Naive thymus-derived CD4-positive, alpha-beta T cell (primary cell): ENCODE measurements around the gene NFATC3. TPM values are rescaled to one million over a fixed set of nuclear protein-coding genes. Genes with fewer than 3 reads are reported as not detected.

Source experiments
- ATAC-seq: fragments of 150-1000 bp; cut with Tn5 transposase; 2 replicates; pipeline ENCODE4 v1.10.0; 2021; ENCODE audit warnings: mild to moderate bottlenecking, moderate library complexity
- CTCF ChIA-PET: fragments of 350-600 bp; sonication (Branson Sonifier 250); formaldehyde crosslinking; loops from one replicate; lab custom pipeline; 2021; ENCODE audit warnings: antibody characterized with exemption; lab: Charles Lee
- POLR2A ChIA-PET: fragments of 350-600 bp; sonication (Branson Sonifier 250); formaldehyde crosslinking; loops from one replicate; lab custom pipeline; 2021; ENCODE audit warnings: antibody characterized with exemption, inconsistent platforms; lab: Charles Lee
- DNase-seq, 9 donors: peaks; one replicate each; pipeline versions ENCODE4 v3.0.0 to v3.0.0-alpha.2; 2020 to 2022; ENCODE audit warnings: mixed read lengths in 1 of 9
- H3K27ac ChIP-seq: one replicate; pipeline ENCODE4 v1.7.0; 2013; ENCODE audit warnings: mild to moderate bottlenecking, low read depth, low read length, moderate library complexity
- H3K27me3 ChIP-seq, 2 donors: one replicate each; pipeline ENCODE4 v1.7.0; 2013; ENCODE audit warnings: low read length in 2 of 2, mild to moderate bottlenecking in 2 of 2, moderate library complexity in 2 of 2; ENCODE audit not compliant: control insufficient read depth in 2 of 2, insufficient read depth in 2 of 2
- H3K36me3 ChIP-seq, 3 experiments: 1 replicate in 2 of 3; 2 replicates in 1 of 3; pipeline ENCODE4 v1.7.0; 2013; ENCODE audit warnings: low read length in 3 of 3, mild to moderate bottlenecking in 3 of 3, moderate library complexity in 1 of 3; ENCODE audit not compliant: insufficient read depth in 3 of 3, control insufficient read depth in 2 of 3
- H3K4me1 ChIP-seq, 2 donors: one replicate each; pipeline ENCODE4 v1.7.0; 2013; ENCODE audit warnings: low read length in 2 of 2, mild to moderate bottlenecking in 2 of 2, moderate library complexity in 1 of 2; ENCODE audit not compliant: control insufficient read depth in 2 of 2, insufficient read depth in 2 of 2
- H3K4me3 ChIP-seq: 2 replicates; pipeline ENCODE4 v1.7.0; 2013; ENCODE audit warnings: mild to moderate bottlenecking, low read length
- H3K9me3 ChIP-seq, 3 experiments: 1 replicate in 2 of 3; 2 replicates in 1 of 3; pipeline ENCODE4 v1.7.0; 2013; ENCODE audit warnings: low read length in 3 of 3; ENCODE audit not compliant: control insufficient read depth in 2 of 3
- H3K27ac Mint-ChIP-seq, 9 donors: one replicate each; pipeline ENCODE4 v1.8.0; 2020 to 2022; ENCODE audit warnings: mixed read lengths in 9 of 9, mild to moderate bottlenecking in 8 of 9, moderate library complexity in 5 of 9, inconsistent platforms in 2 of 9
- H3K27me3 Mint-ChIP-seq, 5 donors: one replicate each; pipeline ENCODE4 v1.8.0; 2021 to 2022; ENCODE audit warnings: mixed read lengths in 5 of 5, mild to moderate bottlenecking in 1 of 5
- H3K36me3 Mint-ChIP-seq, 5 donors: one replicate each; pipeline ENCODE4 v1.8.0; 2020 to 2022; ENCODE audit warnings: mixed read lengths in 5 of 5, mild to moderate bottlenecking in 3 of 5, inconsistent platforms in 1 of 5
- H3K4me1 Mint-ChIP-seq, 7 donors: one replicate each; pipeline ENCODE4 v1.8.0; 2020 to 2022; ENCODE audit warnings: mixed read lengths in 7 of 7, mild to moderate bottlenecking in 3 of 7, inconsistent platforms in 1 of 7
- H3K4me3 Mint-ChIP-seq, 10 donors: one replicate each; pipeline ENCODE4 v1.8.0; 2020 to 2022; ENCODE audit warnings: mild to moderate bottlenecking in 10 of 10, mixed read lengths in 10 of 10, moderate library complexity in 6 of 10, inconsistent platforms in 2 of 10
- H3K9me3 Mint-ChIP-seq, 11 donors: one replicate each; pipeline ENCODE4 v1.8.0; 2020 to 2022; ENCODE audit warnings: mixed read lengths in 11 of 11, mild to moderate bottlenecking in 4 of 11, inconsistent platforms in 1 of 11, moderate library complexity in 1 of 11
- intact Hi-C, 2 donors: fragments of 100-400 bp; cut with micrococcal nuclease; formaldehyde crosslinking; loops; one replicate each; pipeline ENCODE4 v1.15.1; 2023
- polyA plus RNA-seq, 2 donors: library from polyadenylated mRNA; unstranded; fragments of 300-500 nt; fragmentation: Illumina TruSeq; gene quantifications; one replicate each; pipeline ENCODE4 v1.2.3, GENCODE V29; 2021
- total RNA-seq, 6 experiments: library from RNA in 5 of 6; stranded (reverse) in 5 of 6; gene quantifications; 1 replicate in 5 of 6; 2 replicates in 1 of 6; pipeline ENCODE4 v1.2.3 and lab custom pipeline; 2021 to 2026

Gene NFATC3
- total and polyA plus RNA-seq, 7 experiments from 2014 or later = 75.8 to 151 (median 121) TPM

DNA sequence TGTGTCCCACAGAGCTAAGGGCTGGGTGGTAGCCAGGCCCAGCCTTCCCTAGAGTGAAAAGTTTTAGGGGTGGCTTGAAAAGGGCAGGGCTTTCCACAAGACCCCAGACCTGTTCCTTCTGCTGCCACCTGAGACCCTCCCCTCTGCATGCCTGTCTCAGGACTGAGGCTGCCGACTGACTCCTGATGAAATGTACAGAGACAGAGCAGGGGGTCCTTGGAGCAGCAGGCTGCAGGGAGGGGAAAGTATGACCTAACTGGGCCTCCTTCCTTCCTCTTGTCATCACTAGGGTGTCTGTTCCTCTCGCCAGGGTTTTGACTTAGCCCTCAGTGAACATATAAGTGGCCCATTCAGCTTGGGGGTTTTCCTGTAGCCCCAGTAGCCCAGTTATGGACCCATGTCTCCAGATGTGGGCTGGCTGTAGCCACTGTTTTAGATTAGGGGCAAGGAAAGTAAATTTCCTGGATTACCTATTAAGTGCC lies 14.9 kb upstream of the NFATC3 start:
- Mint-ChIP-seq H3K4me3 (peak overlapping the region; percentile 33 to 80 (median 69)), H3K27me3 (no peaks in the 10 kb centered on the region), H3K36me3 (peaks cover 2 to 41% (median 9%) of the 10 kb centered on the region in 5 donors), H3K4me1 (peaks cover 64 to 89% (median 82%) of the 10 kb centered on the region in 7 donors), H3K27ac (peak overlapping the region; percentile 69 to 94 (median 85)), H3K9me3 (no peaks in the 10 kb centered on the region)
- ATAC-seq (no peak), DNase-seq (no peak)
- H3K27me3 ChIP-seq = no peaks in the 10 kb centered on the region
- H3K4me1 ChIP-seq = peaks cover 68 to 70% of the 10 kb centered on the region in 2 donors
- peak overlapping the region; percentile 59 for H3K27ac ChIP-seq
- CTCF ChIA-PET = interaction anchor here (0.6 to 4.9 kb wide), 10 partner anchors 10 to 254 kb away, joined by 3 to 57 read pairs (median 3); partner anchors contain the start of gene NFATC3
- peaks cover 0 to 8% (median 0%) of the 10 kb centered on the region in 3 experiments for H3K36me3 ChIP-seq
- peak overlapping the region; percentile 46 for H3K4me3 ChIP-seq
- intact Hi-C loops = loop anchor here (1.0 to 2.0 kb wide), 3 partner anchors 9 to 15 kb away; partner anchors contain the start of gene NFATC3 (in 2 of the 2)
- POLR2A ChIA-PET = interaction anchor here (0.6 to 17.2 kb wide), 8 partner anchors 7 to 255 kb away, joined by 3 to 300 read pairs (median 4); partner anchors contain the start of gene NFATC3
- no peaks in the 10 kb centered on the region for H3K9me3 ChIP-seq

DNA sequence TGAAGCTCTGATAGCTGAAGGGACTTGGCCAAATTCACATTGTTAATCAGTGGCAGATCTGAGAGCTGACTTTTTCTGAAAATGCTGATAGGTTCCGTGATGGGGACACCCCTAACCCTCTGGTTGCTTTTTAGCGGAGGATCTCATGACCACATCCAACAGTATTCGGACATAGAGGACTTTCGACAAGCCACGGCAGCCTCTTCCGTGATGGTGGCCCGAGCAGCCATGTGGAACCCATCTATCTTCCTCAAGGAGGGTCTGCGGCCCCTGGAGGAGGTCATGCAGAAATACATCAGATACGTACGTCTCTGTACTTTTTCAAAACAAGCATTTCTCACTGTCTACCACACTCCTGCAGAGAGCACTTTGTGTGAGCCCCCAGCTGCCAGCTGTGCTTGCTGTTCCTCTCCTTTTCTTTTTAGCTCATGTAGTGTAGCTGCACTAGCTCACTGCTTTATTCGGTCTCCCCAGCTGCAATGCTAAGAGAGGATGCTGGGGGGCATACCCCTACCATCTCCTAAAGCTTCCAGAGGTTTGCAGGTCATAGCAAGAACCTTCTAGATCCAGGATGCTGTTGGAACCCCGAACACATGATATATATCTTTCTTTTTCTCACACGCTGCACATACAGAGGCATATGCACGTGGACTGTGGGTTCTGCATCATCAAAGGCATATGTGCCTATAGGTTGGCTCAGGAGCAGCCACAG lies 14.2 kb upstream of the NFATC3 start:
- Histone ChIP-seq H3K4me3 (peak overlapping the region; percentile 46), H3K4me1 (peaks cover 68 to 71% of the 10 kb centered on the region in 2 donors)
- H3K9me3 Mint-ChIP-seq = no peaks in the 10 kb centered on the region

DNA sequence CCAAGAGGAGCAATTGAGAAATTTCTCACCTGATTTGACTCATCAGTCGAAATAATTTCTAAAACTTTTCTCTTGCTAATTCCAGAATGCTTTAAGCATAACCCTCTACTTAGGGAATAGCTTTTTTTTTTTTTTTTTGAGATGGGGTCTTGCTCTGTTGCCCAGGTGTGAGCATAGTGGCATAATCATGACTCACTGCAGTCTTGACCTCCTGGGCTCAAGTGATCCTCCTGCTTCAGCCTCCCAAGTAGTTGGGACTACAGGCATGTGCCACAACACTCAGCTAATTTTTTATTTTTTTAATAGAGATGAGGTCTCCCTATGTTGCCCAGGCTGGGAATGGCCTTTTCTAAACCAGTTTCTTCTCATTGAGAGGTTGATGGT lies 13.7 kb upstream of the NFATC3 start:
- ATAC-seq = no peak
- H3K36me3 Mint-ChIP-seq = peaks cover 3 to 48% (median 13%) of the 10 kb centered on the region in 5 donors
- intact Hi-C loops = loop anchor here (1.0 to 2.0 kb wide), 3 partner anchors 13 to 158 kb away; partner anchors contain the start of gene NFATC3 (in 1 of the 2)

More for the DNA sequence above, 14.2 kb upstream of the NFATC3 start:
- intact Hi-C loops = loop anchor here (1.0 to 2.0 kb wide), 5 partner anchors 8 to 158 kb away; partner anchors contain the start of gene NFATC3 (in 2 of the 2)
- DNase-seq = peak in 2 of 9 donors; percentile 33 to 34
- Mint-ChIP-seq H3K27ac (peak overlapping the region; percentile 76 to 94 (median 88)), H3K4me3 (peak overlapping the region; percentile 25 to 80 (median 69)), H3K36me3 (peaks cover 3 to 44% (median 9%) of the 10 kb centered on the region in 5 donors), H3K4me1 (peaks cover 66 to 89% (median 84%) of the 10 kb centered on the region in 7 donors), H3K27me3 (no peaks in the 10 kb centered on the region)
- no peak for ATAC-seq
- Histone ChIP-seq H3K36me3 (peaks cover 0 to 14% (median 0%) of the 10 kb centered on the region in 3 experiments), H3K27ac (peak overlapping the region; percentile 59), H3K9me3 (no peaks in the 10 kb centered on the region), H3K27me3 (no peaks in the 10 kb centered on the region)
- CTCF ChIA-PET = interaction anchor here (0.6 to 4.9 kb wide), 12 partner anchors 12 to 202 kb away, joined by 3 to 57 read pairs (median 4); partner anchors contain the start of gene NFATC3
- POLR2A ChIA-PET = interaction anchor here (0.6 to 17.2 kb wide), 6 partner anchors 8 to 255 kb away, joined by 3 to 300 read pairs (median 6); partner anchors contain the start of gene NFATC3

DNA sequence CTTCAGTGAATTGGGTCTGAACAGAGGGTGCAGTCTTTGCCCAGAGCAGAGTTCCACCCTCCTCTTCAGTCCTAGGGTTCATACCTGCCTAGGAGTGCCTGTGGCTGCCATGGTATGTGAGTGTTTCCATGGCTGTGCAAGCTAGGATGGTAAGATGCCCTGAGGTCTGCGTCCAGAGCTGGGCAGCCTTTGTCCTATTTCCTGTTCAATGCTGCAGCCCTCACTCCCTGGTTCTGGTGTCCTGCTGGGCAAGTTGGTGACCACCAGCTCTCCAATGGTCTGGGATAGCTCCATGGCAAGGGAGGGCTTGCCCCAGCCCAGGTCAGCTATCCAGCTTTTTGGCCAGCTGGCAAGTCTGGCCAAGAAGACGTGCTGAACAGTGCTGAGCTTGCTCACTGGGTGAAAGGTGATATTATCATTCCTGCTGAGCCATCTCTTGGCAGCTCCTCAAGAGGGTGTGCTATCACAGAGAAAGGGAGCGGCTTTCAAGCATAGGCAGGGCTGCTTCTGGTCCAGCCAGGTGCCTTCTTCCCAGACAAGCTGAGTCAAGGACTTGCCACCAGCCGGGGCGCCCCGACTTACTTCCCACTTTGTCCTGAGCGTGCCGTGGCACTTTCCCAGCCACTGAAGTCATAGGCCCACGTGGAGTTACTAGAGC lies 13.0 kb upstream of the NFATC3 start:
- Histone ChIP-seq H3K36me3 (peaks cover 0 to 14% (median 0%) of the 10 kb centered on the region in 3 experiments), H3K9me3 (no peaks in the 10 kb centered on the region), H3K27me3 (no peaks in the 10 kb centered on the region), H3K27ac (no peak overlapping the region), H3K4me3 (no peak overlapping the region), H3K4me1 (peaks cover 62 to 70% of the 10 kb centered on the region in 2 donors)
- Mint-ChIP-seq H3K4me3 (peak overlapping the region in 3 of 10 donors; percentile 3 to 77 (median 45)), H3K4me1 (peaks cover 62 to 88% (median 84%) of the 10 kb centered on the region in 7 donors), H3K36me3 (peaks cover 3 to 50% (median 14%) of the 10 kb centered on the region in 5 donors), H3K27ac (peak overlapping the region in 6 of 9 donors; percentile 38 to 88 (median 68)), H3K27me3 (no peaks in the 10 kb centered on the region), H3K9me3 (no peaks in the 10 kb centered on the region)
- ChIA-PET POLR2A (interaction anchor here (2.0 to 17.2 kb wide), 2 partner anchors 9 to 11 kb away, joined by 9 to 300 read pairs; partner anchors contain the start of gene NFATC3), CTCF (interaction anchor here (0.7 to 4.9 kb wide), 6 partner anchors 10 to 201 kb away, joined by 3 to 57 read pairs (median 5); partner anchors contain the start of gene NFATC3)
- no peak for DNase-seq
- intact Hi-C loops = no loop called here
- ATAC-seq = no peak

More for the DNA sequence above, 13.7 kb upstream of the NFATC3 start:
- CTCF ChIA-PET = interaction anchor here (0.7 to 4.9 kb wide), 11 partner anchors 11 to 201 kb away, joined by 3 to 57 read pairs (median 5); partner anchors contain the start of gene NFATC3
- no peaks in the 10 kb centered on the region for H3K27me3 ChIP-seq
- H3K27ac ChIP-seq = no peak overlapping the region
- H3K4me1 ChIP-seq = peaks cover 64 to 71% of the 10 kb centered on the region in 2 donors
- H3K27ac Mint-ChIP-seq = peak overlapping the region in 8 of 9 donors; percentile 76 to 94 (median 88)
- H3K4me3 Mint-ChIP-seq = peak overlapping the region; percentile 5 to 80 (median 66)
- no peaks in the 10 kb centered on the region for H3K9me3 Mint-ChIP-seq
- POLR2A ChIA-PET = interaction anchor here (0.9 to 17.2 kb wide), 3 partner anchors 8 to 165 kb away, joined by 5 to 300 read pairs (median 9); partner anchors contain the start of gene NFATC3
- no peak for DNase-seq
- peaks cover 64 to 89% (median 84%) of the 10 kb centered on the region in 7 donors for H3K4me1 Mint-ChIP-seq
- H3K27me3 Mint-ChIP-seq = no peaks in the 10 kb centered on the region
- H3K36me3 ChIP-seq = peaks cover 0 to 14% (median 0%) of the 10 kb centered on the region in 3 experiments
- H3K9me3 ChIP-seq = no peaks in the 10 kb centered on the region
- H3K4me3 ChIP-seq = no peak overlapping the region

DNA sequence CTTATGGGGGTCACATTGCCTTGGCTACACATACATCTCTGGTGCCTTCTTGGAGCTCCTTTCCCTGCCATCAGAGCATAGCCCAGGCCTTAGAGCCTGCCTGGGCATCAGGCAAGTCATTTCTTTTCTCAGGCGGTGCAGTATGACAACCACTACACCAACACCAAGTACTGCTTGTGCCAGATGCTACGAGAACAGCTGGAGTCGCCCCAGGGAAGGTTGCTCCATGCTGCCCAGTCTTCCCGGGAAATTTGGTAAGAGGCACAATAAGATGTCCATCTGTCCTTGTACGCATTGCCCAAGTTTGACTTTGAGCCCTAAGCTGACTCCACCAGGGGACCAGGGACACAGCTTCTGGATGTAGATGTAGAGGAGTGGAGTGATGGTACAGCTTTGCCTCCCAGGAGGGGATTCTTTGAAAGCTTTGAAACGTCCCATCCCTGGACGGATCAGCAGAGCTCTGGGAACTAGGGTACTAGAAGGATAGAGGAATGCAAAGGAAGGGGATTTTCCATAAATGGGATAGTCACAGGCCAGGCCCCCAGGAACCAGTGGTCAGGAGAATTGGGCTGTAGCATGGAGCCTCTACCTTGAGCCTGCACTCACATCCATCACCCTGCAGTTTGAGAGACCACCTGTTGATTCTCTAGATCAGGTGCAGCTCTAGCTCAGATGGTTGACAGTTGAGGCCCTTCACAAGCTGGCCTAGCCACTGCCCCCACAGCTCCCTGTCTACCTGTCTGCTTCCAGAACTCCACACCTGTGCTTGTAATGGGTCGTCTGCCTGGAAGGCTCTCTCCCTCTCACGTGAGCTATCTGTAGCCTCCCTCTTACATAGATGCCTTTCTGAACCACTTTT lies 11.0 kb upstream of the NFATC3 start:
- CTCF ChIA-PET = interaction anchor here (0.6 to 2.6 kb wide), 9 partner anchors 10 to 177 kb away, joined by 3 to 23 read pairs (median 4); partner anchors contain the start of gene NFATC3
- ATAC-seq (no peak), DNase-seq (no peak)
- POLR2A ChIA-PET = interaction anchor here (0.6 to 17.2 kb wide), 11 partner anchors 9 to 411 kb away, joined by 3 to 300 read pairs (median 3); partner anchors contain the start of gene NFATC3
- no peaks in the 10 kb centered on the region for H3K9me3 Mint-ChIP-seq
- Histone ChIP-seq H3K4me3 (peak overlapping the region; percentile 9), H3K36me3 (peaks cover 0 to 14% (median 0%) of the 10 kb centered on the region in 3 experiments), H3K9me3 (no peaks in the 10 kb centered on the region), H3K27ac (no peak overlapping the region), H3K27me3 (no peaks in the 10 kb centered on the region), H3K4me1 (peaks cover 76 to 88% of the 10 kb centered on the region in 2 donors)
- H3K36me3 Mint-ChIP-seq = peaks cover 7 to 51% (median 20%) of the 10 kb centered on the region in 5 donors
- intact Hi-C loops = no loop called here
- H3K27ac Mint-ChIP-seq = peak overlapping the region in 8 of 9 donors; percentile 53 to 90 (median 82)
- H3K27me3 Mint-ChIP-seq = no peaks in the 10 kb centered on the region
- peaks cover 69 to 89% (median 85%) of the 10 kb centered on the region in 7 donors for H3K4me1 Mint-ChIP-seq
- H3K4me3 Mint-ChIP-seq = peak overlapping the region; percentile 31 to 79 (median 53)
